GM13976 (cell line): ENCODE measurements around the gene FRS2.

Source experiments
- DNase-seq: peaks from one replicate; pipeline ENCODE4 v3.0.0; 2012; ENCODE audit warnings: low spot score
- in situ Hi-C: fragments of 300-500 bp; cut with MboI; formaldehyde crosslinking; loops from one replicate; pipeline ENCODE4 v1.12.0; 2022; ENCODE audit warnings: low sequenced_read_pairs, mixed read lengths, inconsistent platforms; ENCODE audit not compliant: unreplicated experiment
- TF ChIP-seq, protein P1 (sequence below): IDR thresholded peaks from 2 replicates; pipeline ENCODE4 v1.5.1; 2012; ENCODE audit warnings: borderline replicate concordance, mild to moderate bottlenecking; ENCODE audit not compliant: insufficient read depth; ENCODE audit errors: extremely low read depth, missing control alignments, control extremely low read depth

FRS2 gene

DNA sequence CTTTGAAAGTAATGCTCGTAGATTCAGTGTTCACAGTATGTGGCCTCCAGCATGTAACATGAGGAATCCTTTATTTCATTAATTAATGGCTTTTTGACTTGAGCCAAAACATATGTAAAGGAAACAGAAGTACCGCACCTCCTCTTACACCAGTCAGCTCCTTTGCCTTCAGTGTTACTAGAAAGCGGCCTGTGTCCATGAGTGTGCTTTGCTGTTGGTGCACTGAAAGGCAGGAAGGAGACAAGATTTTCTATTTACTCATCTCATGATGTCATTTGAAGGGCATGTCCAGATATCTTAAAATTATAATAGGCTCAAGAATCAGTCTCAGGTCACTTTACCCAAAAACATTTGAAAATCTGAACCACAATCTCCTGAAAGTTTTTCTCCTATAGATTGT is 105.2 kb downstream of the FRS2 start:
- TF ChIP-seq, protein P1, sequence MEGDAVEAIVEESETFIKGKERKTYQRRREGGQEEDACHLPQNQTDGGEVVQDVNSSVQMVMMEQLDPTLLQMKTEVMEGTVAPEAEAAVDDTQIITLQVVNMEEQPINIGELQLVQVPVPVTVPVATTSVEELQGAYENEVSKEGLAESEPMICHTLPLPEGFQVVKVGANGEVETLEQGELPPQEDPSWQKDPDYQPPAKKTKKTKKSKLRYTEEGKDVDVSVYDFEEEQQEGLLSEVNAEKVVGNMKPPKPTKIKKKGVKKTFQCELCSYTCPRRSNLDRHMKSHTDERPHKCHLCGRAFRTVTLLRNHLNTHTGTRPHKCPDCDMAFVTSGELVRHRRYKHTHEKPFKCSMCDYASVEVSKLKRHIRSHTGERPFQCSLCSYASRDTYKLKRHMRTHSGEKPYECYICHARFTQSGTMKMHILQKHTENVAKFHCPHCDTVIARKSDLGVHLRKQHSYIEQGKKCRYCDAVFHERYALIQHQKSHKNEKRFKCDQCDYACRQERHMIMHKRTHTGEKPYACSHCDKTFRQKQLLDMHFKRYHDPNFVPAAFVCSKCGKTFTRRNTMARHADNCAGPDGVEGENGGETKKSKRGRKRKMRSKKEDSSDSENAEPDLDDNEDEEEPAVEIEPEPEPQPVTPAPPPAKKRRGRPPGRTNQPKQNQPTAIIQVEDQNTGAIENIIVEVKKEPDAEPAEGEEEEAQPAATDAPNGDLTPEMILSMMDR = no peak
- no peak for DNase-seq
- in situ Hi-C loops = no loop called here

DNA sequence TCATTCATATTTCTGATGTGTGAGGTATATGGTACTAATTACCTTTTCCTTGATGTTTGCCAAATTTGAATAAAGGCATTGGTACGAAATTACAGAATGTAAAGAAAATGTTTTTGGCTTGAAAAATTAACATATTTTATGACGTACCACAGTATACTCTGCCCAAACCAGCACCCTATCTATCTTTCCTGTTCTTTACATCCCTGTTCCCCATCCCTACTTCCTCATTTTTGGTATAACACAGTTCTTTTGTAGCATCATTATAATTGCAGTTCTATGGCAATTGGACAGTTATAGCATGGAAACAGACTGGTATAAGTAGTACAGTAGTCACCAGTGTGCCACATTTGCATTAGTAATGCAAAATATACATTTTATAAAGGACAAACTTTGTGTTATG is 108.1 kb downstream of the FRS2 start:
- no peak for DNase-seq
- in situ Hi-C loops = no loop called here
- TF ChIP-seq, protein P1 = no peak

DNA sequence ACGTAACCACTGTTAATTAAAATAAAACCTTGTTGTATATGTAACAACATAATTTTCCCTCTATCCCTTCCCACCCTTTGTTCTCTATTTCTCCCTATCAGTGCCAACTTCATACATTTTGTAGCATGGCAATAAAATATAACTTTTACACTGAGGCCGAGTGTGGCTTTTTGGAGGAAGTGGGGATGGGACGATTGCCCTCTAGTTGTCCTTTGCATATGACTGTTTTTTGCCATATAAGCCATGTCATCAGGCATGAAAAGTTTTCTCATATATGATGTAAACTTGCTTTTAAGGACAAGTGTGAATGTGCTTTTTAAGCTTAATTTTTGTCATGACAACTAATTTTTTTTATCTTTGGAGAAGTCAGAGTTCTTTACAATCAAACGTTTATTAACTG is 108.8 kb downstream of the FRS2 start:
- in situ Hi-C loops = no loop called here
- TF ChIP-seq, protein P1 = no peak

DNA sequence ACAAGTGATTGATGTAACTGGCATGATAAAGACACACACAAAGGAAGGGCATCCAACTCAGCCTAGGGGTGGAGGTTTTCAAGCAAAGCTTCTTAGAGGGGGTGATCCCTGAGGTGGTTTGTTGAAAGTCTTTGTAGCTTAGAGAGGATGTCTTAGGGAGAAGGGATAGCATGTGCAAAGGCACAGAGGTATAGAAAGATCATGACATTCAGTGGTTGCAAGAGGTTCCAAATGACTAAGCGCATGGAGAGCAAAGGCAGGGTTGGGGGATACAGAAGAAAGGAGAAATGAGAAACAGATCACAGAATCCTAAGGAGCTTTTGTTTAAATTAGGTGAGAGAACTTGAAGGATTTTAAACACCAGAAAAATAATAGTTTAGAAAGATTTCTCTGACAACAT is 109.9 kb downstream of the FRS2 start:
- no peak for DNase-seq
- in situ Hi-C loops = no loop called here
- TF ChIP-seq, protein P1 = no peak

More for the DNA sequence above, 108.8 kb downstream of the FRS2 start:
- DNase-seq = no peak

DNA sequence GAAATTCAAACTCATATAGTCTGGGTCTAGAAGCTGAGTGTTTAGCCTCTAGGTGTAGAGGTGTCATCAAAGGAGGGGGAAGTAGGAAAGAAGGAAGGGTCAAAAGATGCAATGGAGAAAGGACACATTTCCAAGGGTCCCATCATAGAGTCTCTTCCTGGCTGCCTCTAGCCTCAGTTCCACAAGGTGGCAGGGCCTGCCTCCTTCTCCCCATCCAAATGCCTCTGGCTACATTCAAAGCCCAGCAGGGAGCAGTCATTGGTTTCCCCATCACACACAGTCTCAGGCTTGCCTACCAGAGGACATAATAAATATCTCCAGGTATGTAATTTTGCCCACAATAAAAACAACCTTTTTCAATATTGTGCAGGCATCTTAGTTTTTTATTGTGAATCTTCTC is 113.0 kb downstream of the FRS2 start:
- TF ChIP-seq, protein P1 = no peak
- no peak for DNase-seq
- in situ Hi-C loops = no loop called here

DNA sequence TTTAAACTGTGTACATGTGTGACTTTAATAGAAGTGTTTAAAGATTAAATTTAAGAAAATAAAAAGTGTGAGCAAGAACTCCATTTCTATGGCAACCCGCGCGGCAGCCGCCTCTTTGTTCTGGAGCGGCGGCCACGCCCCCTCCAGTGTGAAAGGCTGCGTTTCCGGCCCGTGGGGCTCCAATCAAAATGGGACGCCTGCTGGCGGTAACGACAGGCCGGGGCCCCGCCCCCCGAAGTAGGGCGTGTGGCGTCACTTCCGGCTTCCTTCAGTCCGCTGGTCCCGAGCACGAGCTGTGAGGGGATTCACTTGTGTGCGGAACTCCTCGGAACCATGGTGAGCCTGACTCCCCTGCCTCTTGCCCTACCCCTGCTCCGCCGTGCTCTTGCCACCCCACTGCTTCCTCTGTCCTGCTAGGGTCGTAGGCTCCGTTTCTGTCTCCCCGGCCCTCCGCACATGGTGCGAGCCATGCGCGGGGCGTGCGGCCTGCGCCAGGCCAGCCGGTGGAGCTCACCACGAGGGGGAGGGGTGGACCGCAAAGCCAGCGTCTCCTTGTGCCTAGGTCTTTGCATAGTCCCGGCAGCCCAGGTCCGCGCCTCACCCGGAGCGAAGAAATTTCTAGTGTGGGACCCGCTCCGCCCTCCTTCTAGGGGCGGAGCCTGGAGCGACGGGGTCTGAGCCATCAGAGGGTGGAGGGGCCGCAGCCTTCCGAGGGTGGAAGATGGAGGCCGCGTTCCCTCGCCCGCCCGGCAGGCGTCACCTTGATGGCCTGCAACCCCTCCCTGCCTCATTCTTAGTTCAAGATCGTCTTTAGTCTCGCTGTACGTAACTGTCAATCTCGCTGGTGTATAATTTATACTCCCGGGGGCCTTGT is 115.2 kb downstream of the FRS2 start, which contains the start of gene CCT2:
Gene CCT2, plus strand, starts transcription at position 271 of the 874 bp plus-strand sequence. Its CDS starts 63 bp downstream, at position 334.
- peak; percentile 97 for DNase-seq
- in situ Hi-C loops = no loop called here
- TF ChIP-seq, protein P1 = peak; percentile 14

DNA sequence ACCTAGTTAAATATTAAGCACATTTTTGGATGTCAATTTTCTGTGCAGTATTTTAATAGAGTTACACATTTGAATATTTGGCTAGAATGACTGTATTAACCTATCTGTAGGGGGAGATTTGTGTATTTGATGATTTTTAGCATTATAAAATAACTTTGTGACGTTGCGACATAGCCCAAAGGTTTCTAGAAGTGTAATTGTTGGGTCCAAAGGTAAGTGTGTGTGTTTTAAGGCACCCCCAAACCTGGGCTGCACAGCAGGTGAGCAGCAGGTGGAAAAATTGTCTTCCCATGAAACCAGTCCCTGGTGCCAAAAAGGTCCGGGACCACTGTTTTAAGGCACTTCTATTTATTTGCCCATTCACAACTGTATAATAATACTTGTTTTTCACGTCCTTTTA is 118.3 kb downstream of the FRS2 start:
- DNase-seq = no peak
- TF ChIP-seq, protein P1 = no peak
- in situ Hi-C loops = no loop called here
